HepG2 (cell line): ENCODE measurements around the gene MICALL2.

ENCODE experiments used
- ASH2L ChIP-seq: fragments of 300-600, 200-600 bp; sonication (generic); IDR thresholded peaks from 2 replicates; pipeline ENCODE4 v1.7.0; 2017; ENCODE audit warnings: low read depth, mild to moderate bottlenecking, moderate library complexity, mixed read lengths, low read length; ENCODE audit not compliant: insufficient read length
- BORCS8-MEF2B ChIP-seq: sonication (generic); formaldehyde crosslinking; IDR thresholded peaks from 2 replicates; pipeline ENCODE4 v1.8.0; 2022; ENCODE audit warnings: mild to moderate bottlenecking, missing genetic modification reagents
- BRCA1 ChIP-seq: sonication (generic); formaldehyde crosslinking; IDR thresholded peaks from 2 replicates; pipeline ENCODE4 v1.4.0; 2020; ENCODE audit warnings: missing genetic modification reagents
- EED ChIP-seq: sonication (generic); formaldehyde crosslinking; IDR thresholded peaks from 2 replicates; pipeline ENCODE4 v1.5.0; 2020; ENCODE audit warnings: mild to moderate bottlenecking, missing genetic modification reagents
- HNF4A ChIP-seq: sonication (generic); formaldehyde crosslinking; IDR thresholded peaks from 2 replicates; pipeline ENCODE4 v1.4.0; 2020; ENCODE audit warnings: missing genetic modification reagents
- JUND ChIP-seq: sonication (generic); formaldehyde crosslinking; IDR thresholded peaks from 2 replicates; pipeline ENCODE4 v1.8.0; 2022; ENCODE audit warnings: mild to moderate bottlenecking, missing genetic modification reagents
- NR1H2 ChIP-seq: sonication (generic); formaldehyde crosslinking; IDR thresholded peaks from 2 replicates; pipeline ENCODE4 v1.8.1; 2022; ENCODE audit warnings: low read depth, missing genetic modification reagents, borderline replicate concordance
- POLR2A ChIP-seq, 2 experiments: IDR thresholded peaks; 2 replicates each; pipeline ENCODE4 v1.6.1; 2011; ENCODE audit warnings: low read depth in 2 of 2, low read length in 2 of 2, mild to moderate bottlenecking in 1 of 2, moderate library complexity in 1 of 2; ENCODE audit not compliant: insufficient read depth in 1 of 2
- RAD21 ChIP-seq: fragments of 450-650 bp; formaldehyde crosslinking; IDR thresholded peaks from 2 replicates; pipeline ENCODE4 v1.5.0; 2020; ENCODE audit warnings: mild to moderate bottlenecking
- SP2 ChIP-seq: sonication (generic); formaldehyde crosslinking; IDR thresholded peaks from 2 replicates; pipeline ENCODE4 v1.5.1; 2020; ENCODE audit warnings: mild to moderate bottlenecking, missing genetic modification reagents
- ZNF274 ChIP-seq: sonication (generic); formaldehyde crosslinking; IDR thresholded peaks from 2 replicates; pipeline ENCODE4 v1.5.1; 2020; ENCODE audit warnings: mild to moderate bottlenecking, missing genetic modification reagents
- TF ChIP-seq, protein P1 (sequence below): IDR thresholded peaks from 2 replicates; pipeline ENCODE4 v1.6.1; 2016
- TF ChIP-seq, protein P2 (sequence below): sonication (generic); formaldehyde crosslinking; IDR thresholded peaks from 2 replicates; pipeline ENCODE4 v1.5.0; 2020; ENCODE audit warnings: mild to moderate bottlenecking, missing genetic modification reagents, moderate library complexity

DNA sequence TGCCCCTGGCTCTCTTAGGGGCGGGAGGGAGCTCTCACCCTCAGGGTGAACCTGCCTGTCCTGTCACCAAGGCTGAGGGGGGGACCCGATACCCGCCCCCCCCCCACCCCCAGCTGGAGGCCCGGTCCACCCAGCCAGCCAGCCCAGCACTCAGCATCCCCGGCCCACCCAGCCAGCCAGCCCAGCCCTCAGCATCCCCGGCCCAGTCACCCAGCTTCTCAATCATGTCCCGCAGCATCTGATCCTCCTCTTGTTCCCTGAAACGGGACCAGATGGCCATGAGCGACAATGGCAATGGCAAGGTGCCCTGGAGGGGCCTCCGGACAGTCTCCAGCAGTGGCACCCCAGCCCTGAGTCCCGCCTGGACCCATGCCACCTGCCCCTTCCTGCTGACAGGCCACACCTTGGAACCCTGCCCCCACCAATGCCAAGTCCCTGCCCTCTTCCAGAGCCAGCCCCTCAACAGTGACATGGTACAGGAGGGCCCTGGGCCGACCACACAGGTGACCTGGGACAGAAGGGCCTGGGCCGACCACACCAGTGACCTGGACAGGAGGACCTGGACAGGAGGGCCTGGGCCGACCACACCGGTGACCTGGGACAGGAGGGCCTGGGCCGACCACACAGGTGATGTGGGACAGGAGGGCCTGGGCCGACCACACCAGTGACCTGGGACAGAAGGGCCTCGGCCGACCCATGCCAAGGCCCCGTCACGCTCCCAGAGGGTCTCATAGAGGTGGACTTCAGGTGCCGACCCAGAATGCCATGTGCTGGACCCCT is 24.2 kb downstream of the MICALL2 start:
- TF ChIP-seq RAD21 (CRISPR knock-in tag) (no peak), NR1H2 (no peak), ZNF274 (CRISPR knock-in tag) (no peak), BORCS8-MEF2B (CRISPR knock-in tag) (no peak), POLR2A (IDR thresholded peaks at IDR 0.05; ENCODE audit: insufficient read depth in 1 of 2, low read depth in 2 of 2, low read length in 2 of 2) (no peak), JUND (CRISPR knock-in tag) (no peak), SP2 (no peak), ASH2L (no peak), HNF4A (CRISPR knock-in tag) (no peak), EED (CRISPR knock-in tag) (no peak), BRCA1 (CRISPR knock-in tag) (no peak)
- TF ChIP-seq, protein P1, sequence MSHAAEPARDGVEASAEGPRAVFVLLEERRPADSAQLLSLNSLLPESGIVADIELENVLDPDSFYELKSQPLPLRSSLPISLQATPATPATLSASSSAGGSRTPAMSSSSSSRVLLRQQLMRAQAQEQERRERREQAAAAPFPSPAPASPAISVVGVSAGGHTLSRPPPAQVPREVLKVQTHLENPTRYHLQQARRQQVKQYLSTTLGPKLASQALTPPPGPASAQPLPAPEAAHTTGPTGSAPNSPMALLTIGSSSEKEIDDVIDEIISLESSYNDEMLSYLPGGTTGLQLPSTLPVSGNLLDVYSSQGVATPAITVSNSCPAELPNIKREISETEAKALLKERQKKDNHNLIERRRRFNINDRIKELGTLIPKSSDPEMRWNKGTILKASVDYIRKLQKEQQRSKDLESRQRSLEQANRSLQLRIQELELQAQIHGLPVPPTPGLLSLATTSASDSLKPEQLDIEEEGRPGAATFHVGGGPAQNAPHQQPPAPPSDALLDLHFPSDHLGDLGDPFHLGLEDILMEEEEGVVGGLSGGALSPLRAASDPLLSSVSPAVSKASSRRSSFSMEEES (CRISPR knock-in tag), result no peak
- TF ChIP-seq, protein P2, sequence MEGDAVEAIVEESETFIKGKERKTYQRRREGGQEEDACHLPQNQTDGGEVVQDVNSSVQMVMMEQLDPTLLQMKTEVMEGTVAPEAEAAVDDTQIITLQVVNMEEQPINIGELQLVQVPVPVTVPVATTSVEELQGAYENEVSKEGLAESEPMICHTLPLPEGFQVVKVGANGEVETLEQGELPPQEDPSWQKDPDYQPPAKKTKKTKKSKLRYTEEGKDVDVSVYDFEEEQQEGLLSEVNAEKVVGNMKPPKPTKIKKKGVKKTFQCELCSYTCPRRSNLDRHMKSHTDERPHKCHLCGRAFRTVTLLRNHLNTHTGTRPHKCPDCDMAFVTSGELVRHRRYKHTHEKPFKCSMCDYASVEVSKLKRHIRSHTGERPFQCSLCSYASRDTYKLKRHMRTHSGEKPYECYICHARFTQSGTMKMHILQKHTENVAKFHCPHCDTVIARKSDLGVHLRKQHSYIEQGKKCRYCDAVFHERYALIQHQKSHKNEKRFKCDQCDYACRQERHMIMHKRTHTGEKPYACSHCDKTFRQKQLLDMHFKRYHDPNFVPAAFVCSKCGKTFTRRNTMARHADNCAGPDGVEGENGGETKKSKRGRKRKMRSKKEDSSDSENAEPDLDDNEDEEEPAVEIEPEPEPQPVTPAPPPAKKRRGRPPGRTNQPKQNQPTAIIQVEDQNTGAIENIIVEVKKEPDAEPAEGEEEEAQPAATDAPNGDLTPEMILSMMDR (CRISPR knock-in tag), result no peak
